Neural progenitor cell (in vitro differentiated cells): ENCODE measurements around the gene NRP1. TPM values are rescaled to one million over a fixed set of nuclear protein-coding genes. Genes with fewer than 3 reads are reported as not detected.

Experiments used
- DNase-seq: peaks from one replicate; pipeline ENCODE4 v3.0.0-alpha.2; 2016; ENCODE audit warnings: low spot score
- H2AFZ ChIP-seq: fragments of 200-600 bp; sonication (generic); replicated peaks from 2 replicates; pipeline ENCODE4 v1.6.1; 2016; ENCODE audit warnings: antibody characterized with exemption
- H3F3A ChIP-seq: fragments of 200-600 bp; sonication (generic); 2 replicates; pipeline ENCODE4 v1.6.1; 2016; ENCODE audit warnings: antibody characterized with exemption, low read depth
- H3K27ac ChIP-seq: fragments of 200-600 bp; sonication (generic); 2 replicates; pipeline ENCODE4 v1.5.1; 2016; ENCODE audit warnings: mild to moderate bottlenecking
- H3K27me3 ChIP-seq: fragments of 200-600 bp; sonication (generic); 2 replicates; pipeline ENCODE4 v1.6.1; 2016; ENCODE audit warnings: mild to moderate bottlenecking, moderate library complexity
- H3K36me3 ChIP-seq: fragments of 200-600 bp; sonication (generic); 2 replicates; pipeline ENCODE4 v1.5.1; 2016
- H3K4me1 ChIP-seq: fragments of 200-600 bp; sonication (generic); 2 replicates; pipeline ENCODE4 v1.6.1; 2016; ENCODE audit warnings: mixed run types
- H3K4me2 ChIP-seq: fragments of 200-600 bp; sonication (generic); 2 replicates; pipeline ENCODE4 v1.6.1; 2016
- H3K4me3 ChIP-seq: fragments of 200-600 bp; sonication (generic); 2 replicates; pipeline ENCODE4 v1.5.1; 2016
- H3K79me2 ChIP-seq: fragments of 200-600 bp; sonication (generic); 2 replicates; pipeline ENCODE4 v1.6.1; 2016; ENCODE audit warnings: low read depth
- H3K9ac ChIP-seq: fragments of 200-600 bp; sonication (generic); 2 replicates; pipeline ENCODE4 v1.6.1; 2016
- H3K9me3 ChIP-seq: fragments of 200-600 bp; sonication (generic); 2 replicates; pipeline ENCODE4 v1.5.1; 2016; ENCODE audit warnings: low read depth
- H4K20me1 ChIP-seq: fragments of 200-600 bp; sonication (generic); 2 replicates; pipeline ENCODE4 v1.6.1; 2016; ENCODE audit warnings: low read depth
- H3K27ac Mint-ChIP-seq: 3 replicates; pipeline ENCODE4 v1.8.0; 2021; ENCODE audit warnings: mixed read lengths
- H3K27me3 Mint-ChIP-seq: 2 replicates; pipeline ENCODE4 v1.8.0; 2022; ENCODE audit warnings: low read depth, mild to moderate bottlenecking, inconsistent platforms, moderate library complexity, mixed read lengths; ENCODE audit not compliant: insufficient read depth
- H3K36me3 Mint-ChIP-seq: 3 replicates; pipeline ENCODE4 v1.8.0; 2021; ENCODE audit warnings: mixed read lengths
- H3K4me1 Mint-ChIP-seq: 3 replicates; pipeline ENCODE4 v1.8.0; 2021; ENCODE audit warnings: mixed read lengths
- H3K4me3 Mint-ChIP-seq: 3 replicates; pipeline ENCODE4 v1.8.0; 2021; ENCODE audit warnings: mild to moderate bottlenecking, moderate library complexity, mixed read lengths
- H3K9me3 Mint-ChIP-seq: 3 replicates; pipeline ENCODE4 v1.8.0; 2020; ENCODE audit warnings: mixed read lengths
- EZH2 ChIP-seq: fragments of 200-600 bp; sonication (generic); IDR thresholded peaks from 2 replicates; pipeline ENCODE4 v1.6.1; 2017; ENCODE audit warnings: antibody characterized with exemption, mild to moderate bottlenecking, moderate library complexity
- EZH2phosphoT487 ChIP-seq: fragments of 200-600 bp; sonication (generic); IDR thresholded peaks from 2 replicates; pipeline ENCODE4 v1.6.1; 2017; ENCODE audit warnings: antibody characterized with exemption
- total RNA-seq: library from RNA; depleted of rRNA; stranded (reverse); fragments of >200 nt; gene quantifications from 2 replicates; pipeline ENCODE4 v1.2.3, GENCODE V29; 2015; ENCODE audit warnings: low replicate concordance
- TF ChIP-seq, protein P1 (sequence below): fragments of 200-600 bp; sonication (generic); IDR thresholded peaks from 2 replicates; pipeline ENCODE4 v1.5.1; 2017; ENCODE audit warnings: antibody characterized with exemption, mild to moderate bottlenecking

The NRP1 gene
- total RNA-seq, 1 donor from 2014 or later = 1.9 TPM

DNA sequence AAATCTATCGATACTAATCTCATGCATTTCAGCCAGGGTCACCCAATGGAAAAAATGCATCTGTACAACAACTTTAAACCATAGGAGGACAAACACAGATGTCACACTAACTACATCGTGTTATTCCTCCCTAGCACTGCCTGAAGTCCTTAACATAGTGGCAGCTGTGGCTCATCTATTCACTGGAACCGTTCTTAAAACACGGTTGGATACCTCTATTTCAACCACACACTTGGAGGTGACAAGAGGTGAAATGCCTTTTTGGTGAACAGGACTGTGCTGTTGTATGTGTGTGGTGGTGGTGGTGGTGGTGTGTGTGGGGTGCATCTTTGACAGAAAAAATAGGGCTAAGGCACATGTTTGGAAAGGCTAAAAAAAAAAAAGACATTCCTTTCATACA lies 93.1 kb downstream of the NRP1 start:
- Histone ChIP-seq H3K4me2 (peak overlapping the region; percentile 9), H4K20me1 (no peaks in the 10 kb centered on the region), H3K4me3 (no peak overlapping the region), H3K9me3 (no peaks in the 10 kb centered on the region), H3K4me1 (peaks cover 23% of the 10 kb centered on the region), H3K27ac (no peak overlapping the region), H3F3A (no peaks in the 10 kb centered on the region), H3K9ac (no peak overlapping the region), H3K36me3 (no peaks in the 10 kb centered on the region), H3K27me3 (no peaks in the 10 kb centered on the region), H2AFZ (no peak overlapping the region), H3K79me2 (no peaks in the 10 kb centered on the region)
- peak overlapping the region; percentile 90 for H3K27ac Mint-ChIP-seq
- DNase-seq = no peak
- H3K4me1 Mint-ChIP-seq = peaks cover 30% of the 10 kb centered on the region
- H3K36me3 Mint-ChIP-seq = peaks cover 17% of the 10 kb centered on the region
- no peaks in the 10 kb centered on the region for H3K9me3 Mint-ChIP-seq
- TF ChIP-seq EZH2phosphoT487 (no peak), EZH2 (no peak)
- TF ChIP-seq, protein P1, sequence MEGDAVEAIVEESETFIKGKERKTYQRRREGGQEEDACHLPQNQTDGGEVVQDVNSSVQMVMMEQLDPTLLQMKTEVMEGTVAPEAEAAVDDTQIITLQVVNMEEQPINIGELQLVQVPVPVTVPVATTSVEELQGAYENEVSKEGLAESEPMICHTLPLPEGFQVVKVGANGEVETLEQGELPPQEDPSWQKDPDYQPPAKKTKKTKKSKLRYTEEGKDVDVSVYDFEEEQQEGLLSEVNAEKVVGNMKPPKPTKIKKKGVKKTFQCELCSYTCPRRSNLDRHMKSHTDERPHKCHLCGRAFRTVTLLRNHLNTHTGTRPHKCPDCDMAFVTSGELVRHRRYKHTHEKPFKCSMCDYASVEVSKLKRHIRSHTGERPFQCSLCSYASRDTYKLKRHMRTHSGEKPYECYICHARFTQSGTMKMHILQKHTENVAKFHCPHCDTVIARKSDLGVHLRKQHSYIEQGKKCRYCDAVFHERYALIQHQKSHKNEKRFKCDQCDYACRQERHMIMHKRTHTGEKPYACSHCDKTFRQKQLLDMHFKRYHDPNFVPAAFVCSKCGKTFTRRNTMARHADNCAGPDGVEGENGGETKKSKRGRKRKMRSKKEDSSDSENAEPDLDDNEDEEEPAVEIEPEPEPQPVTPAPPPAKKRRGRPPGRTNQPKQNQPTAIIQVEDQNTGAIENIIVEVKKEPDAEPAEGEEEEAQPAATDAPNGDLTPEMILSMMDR = no peak
- H3K4me3 Mint-ChIP-seq = no peak overlapping the region
- peaks cover 2% of the 10 kb centered on the region for H3K27me3 Mint-ChIP-seq

DNA sequence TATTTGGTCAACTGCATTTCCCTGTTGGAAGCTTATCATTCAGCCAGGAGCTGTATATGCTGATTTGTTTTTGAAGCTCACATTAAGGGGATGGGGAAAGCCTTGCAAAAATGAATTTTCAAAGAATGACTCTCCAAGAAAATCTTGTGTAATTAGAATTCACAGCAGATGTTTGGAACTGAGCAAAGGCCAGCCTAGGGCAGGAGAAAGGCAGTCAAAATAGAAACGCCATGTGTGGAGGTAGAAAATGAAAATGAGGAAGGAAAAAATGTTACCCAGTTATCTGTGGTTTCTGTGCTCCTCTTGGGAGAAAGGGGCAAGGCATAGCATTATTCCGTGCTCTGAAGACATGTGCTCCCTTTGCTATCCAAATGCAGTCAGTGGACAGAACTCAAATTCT lies 93.5 kb downstream of the NRP1 start:
- peak overlapping the region; percentile 90 for H3K27ac Mint-ChIP-seq

DNA sequence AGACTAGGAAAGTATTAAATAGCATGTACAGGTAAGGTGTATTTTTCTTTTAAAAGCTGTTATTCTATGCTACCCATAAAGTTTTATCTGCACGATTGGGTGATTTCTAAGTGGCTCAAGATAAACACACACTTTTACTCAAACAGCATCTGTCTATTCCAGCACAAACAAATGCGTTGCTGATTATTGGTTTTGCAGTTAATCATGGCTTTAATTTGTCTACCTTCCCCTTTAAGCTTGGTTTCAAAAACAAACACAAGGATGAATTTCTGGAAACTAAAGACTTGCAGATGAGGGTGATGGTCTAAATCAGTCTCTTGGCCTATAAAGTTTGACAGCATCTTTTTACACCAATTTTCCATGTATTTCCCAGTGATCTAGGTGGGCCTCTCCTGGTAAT lies 94.2 kb downstream of the NRP1 start:
- Mint-ChIP-seq H3K27ac (no peak overlapping the region), H3K9me3 (no peaks in the 10 kb centered on the region), H3K27me3 (peaks cover 2% of the 10 kb centered on the region), H3K4me1 (peaks cover 39% of the 10 kb centered on the region), H3K4me3 (no peak overlapping the region), H3K36me3 (peaks cover 19% of the 10 kb centered on the region)
- Histone ChIP-seq H3K9me3 (no peaks in the 10 kb centered on the region), H3K4me2 (no peak overlapping the region), H3F3A (no peaks in the 10 kb centered on the region), H3K27ac (no peak overlapping the region), H2AFZ (no peak overlapping the region), H3K9ac (no peak overlapping the region), H3K4me3 (no peak overlapping the region), H3K36me3 (no peaks in the 10 kb centered on the region), H4K20me1 (no peaks in the 10 kb centered on the region), H3K79me2 (no peaks in the 10 kb centered on the region), H3K27me3 (no peaks in the 10 kb centered on the region), H3K4me1 (peaks cover 33% of the 10 kb centered on the region)
- DNase-seq = no peak
- TF ChIP-seq, protein P1 = no peak
- TF ChIP-seq EZH2phosphoT487 = no peak
- no peak for TF ChIP-seq EZH2

More for the DNA sequence above, 93.5 kb downstream of the NRP1 start:
- Histone ChIP-seq H3K27me3 (no peaks in the 10 kb centered on the region), H4K20me1 (no peaks in the 10 kb centered on the region), H2AFZ (no peak overlapping the region), H3K4me1 (peaks cover 26% of the 10 kb centered on the region), H3K9ac (no peak overlapping the region), H3K36me3 (no peaks in the 10 kb centered on the region), H3K27ac (no peak overlapping the region), H3K79me2 (no peaks in the 10 kb centered on the region), H3K4me2 (no peak overlapping the region), H3F3A (no peaks in the 10 kb centered on the region), H3K4me3 (no peak overlapping the region), H3K9me3 (no peaks in the 10 kb centered on the region)
- no peak for DNase-seq
- Mint-ChIP-seq H3K4me1 (peaks cover 33% of the 10 kb centered on the region), H3K9me3 (no peaks in the 10 kb centered on the region), H3K4me3 (no peak overlapping the region), H3K36me3 (peaks cover 19% of the 10 kb centered on the region), H3K27me3 (peaks cover 2% of the 10 kb centered on the region)
- TF ChIP-seq EZH2 = no peak
- TF ChIP-seq, protein P1 = no peak
- TF ChIP-seq EZH2phosphoT487 = no peak

DNA sequence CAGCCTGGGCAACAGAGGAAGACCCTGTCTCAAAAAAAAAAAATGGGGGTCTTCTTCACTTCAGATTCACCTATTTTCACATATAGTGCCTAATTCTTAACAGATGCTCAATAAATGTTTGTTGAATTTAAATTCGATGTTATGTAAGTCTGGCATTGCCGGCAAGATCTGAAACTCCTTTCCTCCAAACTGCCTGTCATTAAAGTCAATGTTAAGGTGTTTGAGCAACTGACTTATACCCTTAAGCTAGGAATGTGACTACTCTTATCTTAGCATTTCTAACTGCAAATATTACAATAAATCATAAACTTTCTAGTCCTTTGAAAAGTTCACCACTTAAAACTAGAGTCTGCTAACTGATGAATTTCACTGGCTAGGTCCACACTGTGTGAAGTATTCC lies 95.2 kb downstream of the NRP1 start:
- no peak overlapping the region for H3K27ac Mint-ChIP-seq
- peaks cover 41% of the 10 kb centered on the region for H3K4me1 ChIP-seq
- H3K4me3 Mint-ChIP-seq = no peak overlapping the region
- no peak overlapping the region for H3K4me2 ChIP-seq
- peaks cover 2% of the 10 kb centered on the region for H3K27me3 Mint-ChIP-seq
- no peaks in the 10 kb centered on the region for H3F3A ChIP-seq
- H3K79me2 ChIP-seq = no peaks in the 10 kb centered on the region
- H3K27me3 ChIP-seq = no peaks in the 10 kb centered on the region
- no peaks in the 10 kb centered on the region for H3K36me3 ChIP-seq
- no peak overlapping the region for H3K4me3 ChIP-seq
- no peak overlapping the region for H3K27ac ChIP-seq
- peaks cover 48% of the 10 kb centered on the region for H3K4me1 Mint-ChIP-seq
- H4K20me1 ChIP-seq = no peaks in the 10 kb centered on the region
- TF ChIP-seq EZH2phosphoT487 (no peak), EZH2 (no peak)
- TF ChIP-seq, protein P1 = no peak
- H2AFZ ChIP-seq = no peak overlapping the region
- DNase-seq = no peak
- H3K9me3 Mint-ChIP-seq = no peaks in the 10 kb centered on the region
- no peak overlapping the region for H3K9ac ChIP-seq
- H3K36me3 Mint-ChIP-seq = peaks cover 19% of the 10 kb centered on the region
- H3K9me3 ChIP-seq = no peaks in the 10 kb centered on the region
